ENCODE results near the gene SPEM1.
A peak's percentile ranks its signal among the peaks of the same experiment; 100 is the strongest.

The SPEM1 gene

GRCh38 chr17:7403727-7403976 lies 16.5 kb upstream of the SPEM1 start:
- Histone ChIP-seq H3K9me3 (ENCODE audit: control insufficient read depth, low read length) (no peaks in the 10 kb centered on the region), H3K4me3 (ENCODE audit: extremely low read depth, insufficient read depth, low read length, poor library complexity, severe bottlenecking) (peak overlapping the region; percentile 75), H3K27ac (ENCODE audit: low read depth, low read length, severe bottlenecking) (peak overlapping the region; percentile 83), H3K36me3 (ENCODE audit: control insufficient read depth, insufficient read depth, low read length) (peaks cover 11% of the 10 kb centered on the region), H3K4me1 (ENCODE audit: control insufficient read depth, insufficient read depth, low read length, poor library complexity, severe bottlenecking) (peaks cover 7% of the 10 kb centered on the region)
- WGBS, 2 experiments (ENCODE audit: insufficient coverage in 2 of 2), result 0% methylated on average over 7 to 11 of the region's 13 CpGs

GRCh38 chr17:7403977-7404736 lies 16.0 kb upstream of the SPEM1 start, which contains the start of gene TMEM256:
Gene TMEM256, minus strand, starts transcription at chr17:7404097. Its CDS starts 13 bp downstream, at chr17:7404084.
- Histone ChIP-seq H3K36me3 (ENCODE audit: control insufficient read depth, insufficient read depth, low read length) (peaks cover 16% of the 10 kb centered on the region), H3K4me3 (ENCODE audit: extremely low read depth, insufficient read depth, low read length, poor library complexity, severe bottlenecking) (peak within 1 kb of the TSS; percentile 75), H3K9me3 (ENCODE audit: control insufficient read depth, low read length) (no peaks in the 10 kb centered on the region), H3K4me1 (ENCODE audit: control insufficient read depth, insufficient read depth, low read length, poor library complexity, severe bottlenecking) (peaks cover 7% of the 10 kb centered on the region), H3K27ac (ENCODE audit: low read depth, low read length, severe bottlenecking) (peak within 1 kb of the TSS; percentile 83)
- 0% methylated on average over 21 to 34 of the region's 49 CpGs for WGBS, 2 experiments (ENCODE audit: insufficient coverage in 2 of 2)

GRCh38 chr17:7404737-7405349 lies 15.3 kb upstream of the SPEM1 start:
- WGBS, 2 experiments (ENCODE audit: insufficient coverage in 2 of 2), result 0% methylated on average over 45 to 55 of the region's 65 CpGs
- H3K27ac ChIP-seq (ENCODE audit: low read depth, low read length, severe bottlenecking), result peak overlapping the region; percentile 76

GRCh38 chr17:7405350-7406234 lies 14.5 kb upstream of the SPEM1 start:
- Histone ChIP-seq H3K4me3 (ENCODE audit: extremely low read depth, insufficient read depth, low read length, poor library complexity, severe bottlenecking) (peak overlapping the region; percentile 75), H3K4me1 (ENCODE audit: control insufficient read depth, insufficient read depth, low read length, poor library complexity, severe bottlenecking) (peaks cover 7% of the 10 kb centered on the region), H3K27ac (ENCODE audit: low read depth, low read length, severe bottlenecking) (peak overlapping the region; percentile 76), H3K9me3 (ENCODE audit: control insufficient read depth, low read length) (no peaks in the 10 kb centered on the region), H3K36me3 (ENCODE audit: control insufficient read depth, insufficient read depth, low read length) (peaks cover 28% of the 10 kb centered on the region)
- 1 to 2% methylated on average over 16 to 26 of the region's 38 CpGs for WGBS, 2 experiments (ENCODE audit: insufficient coverage in 2 of 2)

More at GRCh38 chr17:7404737-7405349, 15.3 kb upstream of the SPEM1 start:
- Histone ChIP-seq H3K36me3 (ENCODE audit: control insufficient read depth, insufficient read depth, low read length) (peaks cover 23% of the 10 kb centered on the region), H3K4me3 (ENCODE audit: extremely low read depth, insufficient read depth, low read length, poor library complexity, severe bottlenecking) (peak overlapping the region; percentile 75), H3K9me3 (ENCODE audit: control insufficient read depth, low read length) (no peaks in the 10 kb centered on the region), H3K4me1 (ENCODE audit: control insufficient read depth, insufficient read depth, low read length, poor library complexity, severe bottlenecking) (peaks cover 7% of the 10 kb centered on the region)

- Histone ChIP-seq H3K4me3 (ENCODE audit: extremely low read depth, insufficient read depth, low read length, poor library complexity, severe bottlenecking) (peak overlapping the region; percentile 75), H3K36me3 (ENCODE audit: control insufficient read depth, insufficient read depth, low read length) (peaks cover 34% of the 10 kb centered on the region), H3K27ac (ENCODE audit: low read depth, low read length, severe bottlenecking) (no peak overlapping the region), H3K9me3 (ENCODE audit: control insufficient read depth, low read length) (no peaks in the 10 kb centered on the region), H3K4me1 (ENCODE audit: control insufficient read depth, insufficient read depth, low read length, poor library complexity, severe bottlenecking) (peaks cover 3% of the 10 kb centered on the region)
- 11 to 26% methylated on average over 3 of the region's 12 CpGs for WGBS, 2 experiments (ENCODE audit: insufficient coverage in 2 of 2)
These were observed 13.8 kb upstream of the SPEM1 start for GRCh38 chr17:7406235-7406825.

- no peak overlapping the region for H3K27ac ChIP-seq (ENCODE audit: low read depth, low read length, severe bottlenecking)
- 80 to 100% methylated on average over 3 to 4 of the region's 13 CpGs for WGBS, 2 experiments (ENCODE audit: insufficient coverage in 2 of 2)
- H3K4me3 ChIP-seq (ENCODE audit: extremely low read depth, insufficient read depth, low read length, poor library complexity, severe bottlenecking), result no peak overlapping the region
- H3K4me1 ChIP-seq (ENCODE audit: control insufficient read depth, insufficient read depth, low read length, poor library complexity, severe bottlenecking), result peaks cover 3% of the 10 kb centered on the region
- no peaks in the 10 kb centered on the region for H3K9me3 ChIP-seq (ENCODE audit: control insufficient read depth, low read length)
- peaks cover 32% of the 10 kb centered on the region for H3K36me3 ChIP-seq (ENCODE audit: control insufficient read depth, insufficient read depth, low read length)
These were observed 13.0 kb upstream of the SPEM1 start for GRCh38 chr17:7407082-7407481.

- Histone ChIP-seq H3K36me3 (ENCODE audit: control insufficient read depth, insufficient read depth, low read length) (peaks cover 32% of the 10 kb centered on the region), H3K4me3 (ENCODE audit: extremely low read depth, insufficient read depth, low read length, poor library complexity, severe bottlenecking) (no peak within 1 kb of the TSS), H3K4me1 (ENCODE audit: control insufficient read depth, insufficient read depth, low read length, poor library complexity, severe bottlenecking) (peaks cover 3% of the 10 kb centered on the region), H3K27ac (ENCODE audit: low read depth, low read length, severe bottlenecking) (no peak within 1 kb of the TSS), H3K9me3 (ENCODE audit: control insufficient read depth, low read length) (no peaks in the 10 kb centered on the region)
- 75 to 90% methylated on average over 2 to 4 of the region's 12 CpGs for WGBS, 2 experiments (ENCODE audit: insufficient coverage in 2 of 2)
These were observed 12.5 kb upstream of the SPEM1 start, which contains the start of gene NLGN2 for GRCh38 chr17:7407485-7408251. Gene NLGN2, plus strand, starts transcription at chr17:7407845. Its CDS starts 411 bp downstream, at chr17:7408256.

- Histone ChIP-seq H3K4me3 (ENCODE audit: extremely low read depth, insufficient read depth, low read length, poor library complexity, severe bottlenecking) (no peak overlapping the region), H3K27ac (ENCODE audit: low read depth, low read length, severe bottlenecking) (no peak overlapping the region), H3K4me1 (ENCODE audit: control insufficient read depth, insufficient read depth, low read length, poor library complexity, severe bottlenecking) (peaks cover 4% of the 10 kb centered on the region), H3K36me3 (ENCODE audit: control insufficient read depth, insufficient read depth, low read length) (peaks cover 29% of the 10 kb centered on the region), H3K9me3 (ENCODE audit: control insufficient read depth, low read length) (no peaks in the 10 kb centered on the region)
- 94 to 95% methylated on average over 39 to 58 of the region's 58 CpGs for WGBS, 2 experiments (ENCODE audit: insufficient coverage in 2 of 2)
These were observed 11.8 kb upstream of the SPEM1 start for GRCh38 chr17:7408252-7408727.

- Histone ChIP-seq H3K36me3 (ENCODE audit: control insufficient read depth, insufficient read depth, low read length) (peaks cover 29% of the 10 kb centered on the region), H3K4me3 (ENCODE audit: extremely low read depth, insufficient read depth, low read length, poor library complexity, severe bottlenecking) (no peak overlapping the region), H3K27ac (ENCODE audit: low read depth, low read length, severe bottlenecking) (no peak overlapping the region), H3K9me3 (ENCODE audit: control insufficient read depth, low read length) (no peaks in the 10 kb centered on the region), H3K4me1 (ENCODE audit: control insufficient read depth, insufficient read depth, low read length, poor library complexity, severe bottlenecking) (peaks cover 4% of the 10 kb centered on the region)
- 95 to 96% methylated on average over 5 to 6 of the region's 6 CpGs for WGBS, 2 experiments (ENCODE audit: insufficient coverage in 2 of 2)
These were observed 11.3 kb upstream of the SPEM1 start for GRCh38 chr17:7408863-7409262.

Data from mesodermal cell (in vitro differentiated cells).